ENCODE results near the gene RAET1L. TPM values are rescaled to one million over a fixed set of nuclear protein-coding genes. Genes with fewer than 3 reads are reported as not detected.
"Not testable (repeated sequence)": the region's sequence is repeated elsewhere in the genome, so short reads cannot be mapped to it uniquely, and the experiment has no call there.

Gene RAET1L
- polyA plus RNA-seq, 1 donor (not counting 4 experiments of a cell fraction or from before 2014, with no cell fraction given) = 6.9 TPM

DNA sequence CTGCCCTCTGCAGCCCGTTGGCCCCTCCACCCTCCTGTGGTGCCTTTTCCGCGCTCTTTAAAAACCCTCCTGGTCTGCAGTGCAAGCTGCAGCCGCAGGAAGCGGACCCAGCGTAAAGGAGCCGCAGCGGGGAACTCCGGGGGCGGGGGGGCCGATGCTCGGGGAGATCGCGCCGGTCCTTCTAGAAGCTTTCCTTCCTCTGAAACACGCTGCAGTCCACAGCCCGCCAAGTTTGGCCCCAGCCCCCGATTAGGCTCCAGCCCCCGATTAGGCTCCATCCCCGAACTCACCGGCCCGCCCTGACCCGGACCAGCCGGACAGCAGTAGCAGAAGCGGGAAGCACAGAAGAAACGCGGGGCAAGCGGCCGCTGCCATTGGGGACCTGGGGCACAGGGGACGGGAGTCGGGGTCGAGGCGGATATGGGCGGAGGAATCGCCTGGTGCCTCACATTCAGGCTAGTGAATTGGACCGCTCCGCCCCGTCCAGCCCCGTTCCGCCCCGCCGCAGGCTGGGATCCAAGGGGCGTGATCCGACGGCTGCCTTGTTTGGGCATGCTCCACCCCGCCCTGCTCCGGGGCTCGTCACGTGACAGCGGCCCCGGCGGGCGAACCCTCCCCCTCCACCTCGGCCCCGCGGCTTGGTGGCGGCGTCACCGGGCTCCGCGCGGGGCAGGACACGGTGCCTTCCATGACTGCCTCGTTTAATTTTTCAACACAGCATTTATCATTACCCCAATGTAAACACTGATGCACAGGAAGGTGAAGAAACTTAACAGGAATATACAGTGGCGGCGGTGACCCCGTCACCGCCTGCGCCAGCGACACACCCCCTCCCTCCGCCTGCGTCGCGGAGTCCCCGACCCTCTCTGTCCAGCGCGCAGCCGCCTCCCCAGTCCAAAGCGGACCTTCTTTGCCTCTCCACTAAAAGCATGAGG, 20.3 kb downstream of the RAET1L start:
- FAIRE-seq (peak; percentile 81), DNase-seq (ENCODE audit: low read depth, low spot score) (peak; percentile 11)
- Histone ChIP-seq H4K20me1 (ENCODE audit: control insufficient read depth, extremely low read depth, insufficient read depth, low read length) (no peaks in the 10 kb centered on the region), H3K79me2 (ENCODE audit: control insufficient read depth, insufficient read depth, low read length) (no peaks in the 10 kb centered on the region), H3K27me3 (ENCODE audit: control insufficient read depth, extremely low read depth, insufficient read depth, low read length) (peaks cover 6% of the 10 kb centered on the region), H3K9ac (ENCODE audit: control insufficient read depth, extremely low read depth, insufficient read depth, low read length) (peak overlapping the region; percentile 56), H3K36me3 (ENCODE audit: control insufficient read depth in 2 of 2, extremely low read depth in 1 of 2, insufficient read depth in 2 of 2, low read length in 2 of 2) (no peaks in the 10 kb centered on the region), H3K9me1 (ENCODE audit: control insufficient read depth, extremely low read depth, insufficient read depth, low read length) (no peaks in the 10 kb centered on the region), H2AFZ (ENCODE audit: control insufficient read depth, low read length) (peak overlapping the region; percentile 97), H3K4me1 (ENCODE audit: control insufficient read depth, extremely low read depth, insufficient read depth, low read length) (peaks cover 10% of the 10 kb centered on the region), H3K27ac (ENCODE audit: control insufficient read depth, insufficient read depth, low read length) (no peak overlapping the region), H3K9me3 (ENCODE audit: control insufficient read depth, low read depth, low read length) (no peaks in the 10 kb centered on the region), H3K4me3 (ENCODE audit: control insufficient read depth in 2 of 3, extremely low read depth in 1 of 3, insufficient read depth in 2 of 3, low read depth in 1 of 3, low read length in 3 of 3) (peak overlapping the region; percentile 66 to 75 (median 75)), H3K4me2 (ENCODE audit: control insufficient read depth, extremely low read depth, insufficient read depth, low read depth, low read length) (peak overlapping the region; percentile 83)
- dilution Hi-C loops (cut with MboI; ENCODE audit: extremely low pct_ligation_motif_present, low sequenced_read_pairs) = no loop called here
- TF ChIP-seq, protein P1, sequence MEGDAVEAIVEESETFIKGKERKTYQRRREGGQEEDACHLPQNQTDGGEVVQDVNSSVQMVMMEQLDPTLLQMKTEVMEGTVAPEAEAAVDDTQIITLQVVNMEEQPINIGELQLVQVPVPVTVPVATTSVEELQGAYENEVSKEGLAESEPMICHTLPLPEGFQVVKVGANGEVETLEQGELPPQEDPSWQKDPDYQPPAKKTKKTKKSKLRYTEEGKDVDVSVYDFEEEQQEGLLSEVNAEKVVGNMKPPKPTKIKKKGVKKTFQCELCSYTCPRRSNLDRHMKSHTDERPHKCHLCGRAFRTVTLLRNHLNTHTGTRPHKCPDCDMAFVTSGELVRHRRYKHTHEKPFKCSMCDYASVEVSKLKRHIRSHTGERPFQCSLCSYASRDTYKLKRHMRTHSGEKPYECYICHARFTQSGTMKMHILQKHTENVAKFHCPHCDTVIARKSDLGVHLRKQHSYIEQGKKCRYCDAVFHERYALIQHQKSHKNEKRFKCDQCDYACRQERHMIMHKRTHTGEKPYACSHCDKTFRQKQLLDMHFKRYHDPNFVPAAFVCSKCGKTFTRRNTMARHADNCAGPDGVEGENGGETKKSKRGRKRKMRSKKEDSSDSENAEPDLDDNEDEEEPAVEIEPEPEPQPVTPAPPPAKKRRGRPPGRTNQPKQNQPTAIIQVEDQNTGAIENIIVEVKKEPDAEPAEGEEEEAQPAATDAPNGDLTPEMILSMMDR (optimal IDR thresholded peaks at IDR 0.05 in 1 of 3, IDR thresholded peaks at IDR 0.05 in 1 of 3, conservative IDR thresholded peaks at IDR 0.05 in 1 of 3; ENCODE audit: extremely low read depth in 1 of 3, insufficient read depth in 2 of 3, low read length in 3 of 3) = peak in 1 of 3 experiments; percentile 5
- no peak for TF ChIP-seq EZH2 (IDR thresholded peaks at IDR 0.05; ENCODE audit: low read length)

DNA sequence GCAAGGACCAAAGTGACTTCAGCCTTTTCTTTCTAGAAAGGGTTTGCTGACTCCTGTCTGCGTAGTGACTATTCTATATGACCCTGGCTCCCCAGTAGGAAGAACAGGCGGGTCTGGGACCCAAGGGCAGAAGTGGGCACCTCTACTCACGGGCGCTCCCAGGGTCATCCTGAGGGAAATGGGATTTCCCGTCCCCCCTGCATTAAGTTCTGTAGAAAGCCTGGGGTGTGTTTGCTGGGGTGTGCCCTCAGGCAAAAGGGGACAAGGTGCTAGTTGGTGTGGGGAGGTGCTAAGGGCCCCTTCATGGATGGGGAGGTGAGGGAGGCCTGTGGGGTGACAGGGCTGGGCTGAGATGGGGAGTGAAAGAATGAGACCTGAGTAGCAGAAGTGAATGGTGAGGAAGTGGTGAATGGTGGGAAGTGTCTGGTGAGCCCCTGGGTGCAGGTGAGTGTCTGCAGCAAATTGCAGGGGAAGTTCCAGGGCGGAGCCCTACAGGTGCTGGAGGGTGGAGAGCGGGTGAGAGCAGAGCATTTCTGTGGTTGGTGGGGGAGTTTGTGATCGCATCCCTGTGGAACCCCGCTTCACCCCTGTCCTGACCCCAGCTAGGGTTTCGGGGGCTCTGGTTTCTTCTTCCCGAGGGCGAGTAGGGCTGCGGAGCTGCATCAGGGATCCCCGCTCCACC, 21.1 kb downstream of the RAET1L start:
- Histone ChIP-seq H3K27me3 (ENCODE audit: control insufficient read depth, extremely low read depth, insufficient read depth, low read length) (peaks cover 6% of the 10 kb centered on the region), H3K79me2 (ENCODE audit: control insufficient read depth, insufficient read depth, low read length) (no peaks in the 10 kb centered on the region), H2AFZ (ENCODE audit: control insufficient read depth, low read length) (no peak overlapping the region), H3K36me3 (ENCODE audit: control insufficient read depth in 2 of 2, extremely low read depth in 1 of 2, insufficient read depth in 2 of 2, low read length in 2 of 2) (no peaks in the 10 kb centered on the region), H3K9ac (ENCODE audit: control insufficient read depth, extremely low read depth, insufficient read depth, low read length) (peak overlapping the region; percentile 56), H3K4me3 (ENCODE audit: control insufficient read depth in 2 of 3, extremely low read depth in 1 of 3, insufficient read depth in 2 of 3, low read depth in 1 of 3, low read length in 3 of 3) (peak overlapping the region; percentile 45 to 75 (median 75)), H3K9me1 (ENCODE audit: control insufficient read depth, extremely low read depth, insufficient read depth, low read length) (no peaks in the 10 kb centered on the region), H3K27ac (ENCODE audit: control insufficient read depth, insufficient read depth, low read length) (no peak overlapping the region), H3K4me1 (ENCODE audit: control insufficient read depth, extremely low read depth, insufficient read depth, low read length) (peaks cover 10% of the 10 kb centered on the region), H4K20me1 (ENCODE audit: control insufficient read depth, extremely low read depth, insufficient read depth, low read length) (no peaks in the 10 kb centered on the region), H3K4me2 (ENCODE audit: control insufficient read depth, extremely low read depth, insufficient read depth, low read depth, low read length) (peak overlapping the region; percentile 83), H3K9me3 (ENCODE audit: control insufficient read depth, low read depth, low read length) (no peaks in the 10 kb centered on the region)
- DNase-seq (ENCODE audit: low read depth, low spot score) (no peak), FAIRE-seq (no peak)
- TF ChIP-seq, protein P1 (optimal IDR thresholded peaks at IDR 0.05 in 1 of 3, IDR thresholded peaks at IDR 0.05 in 1 of 3, conservative IDR thresholded peaks at IDR 0.05 in 1 of 3; ENCODE audit: extremely low read depth in 1 of 3, insufficient read depth in 2 of 3, low read length in 3 of 3) = no peak
- TF ChIP-seq EZH2 (IDR thresholded peaks at IDR 0.05; ENCODE audit: low read length) = no peak
- dilution Hi-C loops (cut with MboI; ENCODE audit: extremely low pct_ligation_motif_present, low sequenced_read_pairs) = no loop called here

DNA sequence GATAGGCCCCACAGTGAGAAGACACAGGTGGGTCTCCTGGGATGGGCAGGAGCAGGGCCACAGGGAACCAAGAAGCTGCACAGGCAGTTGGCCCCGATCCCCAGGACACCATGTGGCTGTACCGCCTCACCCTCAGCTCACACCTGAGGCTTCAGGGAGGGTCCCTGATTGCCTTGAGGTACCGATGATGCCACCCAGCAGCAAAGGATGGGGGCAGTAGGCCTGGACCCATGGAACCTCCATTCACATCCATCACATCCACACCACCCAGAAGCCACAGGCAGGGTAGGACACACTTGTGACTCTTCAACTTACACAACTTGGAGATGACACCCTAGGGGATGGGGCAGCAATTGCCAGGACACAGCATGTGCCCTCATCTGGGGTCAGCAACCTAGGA, 21.7 kb downstream of the RAET1L start:
- H2AFZ ChIP-seq (ENCODE audit: control insufficient read depth, low read length); H3K4me3 ChIP-seq (ENCODE audit: control insufficient read depth in 2 of 3, extremely low read depth in 1 of 3, insufficient read depth in 2 of 3, low read depth in 1 of 3, low read length in 3 of 3); H3K36me3 ChIP-seq (ENCODE audit: control insufficient read depth in 2 of 2, extremely low read depth in 1 of 2, insufficient read depth in 2 of 2, low read length in 2 of 2); H3K9me3 ChIP-seq (ENCODE audit: control insufficient read depth, low read depth, low read length); H3K27ac ChIP-seq (ENCODE audit: control insufficient read depth, insufficient read depth, low read length); H3K4me1 ChIP-seq (ENCODE audit: control insufficient read depth, extremely low read depth, insufficient read depth, low read length); H3K9me1 ChIP-seq (ENCODE audit: control insufficient read depth, extremely low read depth, insufficient read depth, low read length); FAIRE-seq; DNase-seq (ENCODE audit: low read depth, low spot score); H4K20me1 ChIP-seq (ENCODE audit: control insufficient read depth, extremely low read depth, insufficient read depth, low read length); H3K4me2 ChIP-seq (ENCODE audit: control insufficient read depth, extremely low read depth, insufficient read depth, low read depth, low read length); H3K9ac ChIP-seq (ENCODE audit: control insufficient read depth, extremely low read depth, insufficient read depth, low read length); H3K27me3 ChIP-seq (ENCODE audit: control insufficient read depth, extremely low read depth, insufficient read depth, low read length); dilution Hi-C loops (cut with MboI; ENCODE audit: extremely low pct_ligation_motif_present, low sequenced_read_pairs); H3K79me2 ChIP-seq (ENCODE audit: control insufficient read depth, insufficient read depth, low read length): not testable (repeated sequence)
